Stimulated activated memory B cell treated with anti-CD40 and anti-IgM and Interleukin-4, amounts not matched to agents 10 μg/mL and 1 μg/mL and 100 μg/mL, for 72 hours (primary cell): ENCODE results near the gene TPT1.
"Not testable (repeated sequence)": the region's sequence is repeated elsewhere in the genome, so short reads cannot be mapped to it uniquely, and the experiment has no call there.

Source experiments
- ATAC-seq: fragments of 150-1000 bp; cut with Tn5 transposase; 2 replicates; pipeline ENCODE4 v1.10.0; 2021
- H3K27ac Mint-ChIP-seq: one replicate; pipeline ENCODE4 v1.8.0; 2022; ENCODE audit warnings: mild to moderate bottlenecking, mixed read lengths
- H3K27me3 Mint-ChIP-seq: one replicate; pipeline ENCODE4 v1.8.0; 2022; ENCODE audit warnings: mixed read lengths
- H3K36me3 Mint-ChIP-seq: one replicate; pipeline ENCODE4 v1.8.0; 2022; ENCODE audit warnings: mixed read lengths
- H3K4me1 Mint-ChIP-seq: one replicate; pipeline ENCODE4 v1.8.0; 2022; ENCODE audit warnings: mixed read lengths
- H3K4me3 Mint-ChIP-seq: one replicate; pipeline ENCODE4 v1.8.0; 2022; ENCODE audit warnings: mild to moderate bottlenecking, moderate library complexity, mixed read lengths
- H3K9me3 Mint-ChIP-seq: one replicate; pipeline ENCODE4 v1.8.0; 2022; ENCODE audit warnings: mixed read lengths

TPT1 gene

DNA sequence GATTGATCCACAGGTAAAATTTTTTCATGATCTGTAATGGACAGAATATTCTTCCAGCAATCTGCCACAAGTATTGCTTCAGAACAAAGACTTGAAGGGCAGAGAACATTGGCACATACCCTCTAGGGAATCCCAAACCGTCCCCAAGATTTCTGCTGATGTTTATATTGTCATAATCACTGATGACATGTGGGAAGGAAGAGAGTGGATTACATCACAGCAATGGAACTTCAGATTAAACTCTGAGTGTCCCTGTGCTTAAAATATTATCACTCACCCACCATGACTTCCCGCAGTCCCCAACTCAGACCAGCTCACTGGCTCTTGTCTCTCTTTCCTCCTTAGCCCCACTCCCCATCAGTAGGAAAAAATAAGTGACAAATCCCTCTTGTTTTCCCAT is 8.5 kb upstream of the TPT1 start:
- no peaks in the 10 kb centered on the region for H3K27me3 Mint-ChIP-seq
- H3K27ac Mint-ChIP-seq: peak overlapping the region; percentile 39
- H3K4me3 Mint-ChIP-seq: no peak overlapping the region
- H3K36me3 Mint-ChIP-seq: peaks cover 36% of the 10 kb centered on the region
- H3K9me3 Mint-ChIP-seq: no peaks in the 10 kb centered on the region
- H3K4me1 Mint-ChIP-seq: peaks cover 11% of the 10 kb centered on the region
- ATAC-seq: no peak

- H3K36me3 Mint-ChIP-seq: peaks cover 31% of the 10 kb centered on the region
- ATAC-seq, H3K4me3 Mint-ChIP-seq, H3K27me3 Mint-ChIP-seq, H3K27ac Mint-ChIP-seq, H3K9me3 Mint-ChIP-seq: not testable (repeated sequence)
- H3K4me1 Mint-ChIP-seq: peaks cover 24% of the 10 kb centered on the region
Observed at GRCh38 chr13:45344064-45344463, 3.1 kb upstream of the TPT1 start.

GRCh38 chr13:45343102-45343501 is 2.1 kb upstream of the TPT1 start:
- H3K9me3 Mint-ChIP-seq, H3K4me3 Mint-ChIP-seq, H3K27ac Mint-ChIP-seq, ATAC-seq, H3K27me3 Mint-ChIP-seq: not testable (repeated sequence)
- peaks cover 32% of the 10 kb centered on the region for H3K4me1 Mint-ChIP-seq
- peaks cover 39% of the 10 kb centered on the region for H3K36me3 Mint-ChIP-seq

DNA sequence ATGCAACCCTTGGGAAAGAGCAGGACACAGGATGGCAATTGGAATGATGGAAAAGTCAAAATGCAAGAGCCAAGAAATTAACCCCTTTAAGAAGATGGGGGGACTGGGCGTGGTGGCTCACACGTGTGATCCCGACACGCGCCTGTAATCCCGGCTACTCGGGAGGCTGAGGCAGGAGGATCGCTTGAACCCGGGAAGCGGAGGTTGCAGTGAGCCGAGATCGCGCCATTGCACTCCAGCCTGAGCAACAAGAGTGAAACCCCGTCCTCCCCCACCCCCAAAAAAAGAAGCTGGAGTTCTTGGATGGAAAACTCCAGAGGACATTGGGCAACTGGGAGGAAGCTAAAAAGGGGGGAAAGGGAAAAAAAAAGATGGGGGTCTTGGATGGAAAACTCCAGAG is 1.7 kb upstream of the TPT1 start:
- not testable (repeated sequence) for H3K9me3 Mint-ChIP-seq, H3K27me3 Mint-ChIP-seq, ATAC-seq
- peaks cover 37% of the 10 kb centered on the region for H3K4me1 Mint-ChIP-seq
- H3K36me3 Mint-ChIP-seq: peaks cover 38% of the 10 kb centered on the region
- H3K4me3 Mint-ChIP-seq: peak overlapping the region; percentile 89
- H3K27ac Mint-ChIP-seq: peak overlapping the region; percentile 90

DNA sequence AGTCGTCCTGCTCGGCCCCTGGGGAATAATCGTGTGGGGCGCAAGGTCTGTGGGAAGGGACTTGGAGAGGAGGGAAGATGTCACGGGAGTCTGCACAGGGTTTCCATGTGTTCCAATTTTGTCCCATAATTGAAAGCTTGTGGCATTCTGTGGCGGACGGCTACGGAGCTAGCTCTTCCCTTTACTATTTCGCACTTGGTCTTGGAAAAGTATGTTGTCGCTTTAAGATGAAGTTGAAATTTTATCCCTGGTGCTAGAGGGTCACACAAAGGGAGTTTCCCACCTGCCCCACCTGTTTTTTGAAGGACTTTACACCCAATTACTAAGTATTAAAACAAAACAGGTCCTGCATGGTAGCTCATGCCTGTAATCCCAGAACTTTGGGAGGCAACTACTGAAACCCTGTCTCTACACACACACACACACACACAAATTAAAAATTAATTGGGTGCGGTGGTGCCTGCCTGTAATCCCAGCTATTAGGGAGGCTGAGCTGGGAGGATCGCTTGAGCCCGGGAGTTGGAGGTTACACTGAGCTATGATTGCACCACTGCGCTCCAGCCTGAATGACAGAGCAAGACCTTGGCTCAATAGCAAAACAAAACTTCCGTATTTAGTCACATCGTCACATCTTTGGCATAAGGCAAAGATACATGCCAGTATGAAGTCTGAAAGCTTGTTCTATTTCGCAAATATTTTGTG is 967 bp upstream of the TPT1 start:
- Mint-ChIP-seq H3K36me3 (peaks cover 36% of the 10 kb centered on the region), H3K4me1 (peaks cover 42% of the 10 kb centered on the region), H3K27me3 (no peaks in the 10 kb centered on the region), H3K9me3 (no peaks in the 10 kb centered on the region), H3K27ac (peak overlapping the region; percentile 90), H3K4me3 (peak overlapping the region; percentile 89)
- ATAC-seq: no peak

- Mint-ChIP-seq H3K27me3 (no peaks in the 10 kb centered on the region), H3K9me3 (no peaks in the 10 kb centered on the region), H3K4me3 (peak overlapping the region; percentile 89), H3K36me3 (peaks cover 48% of the 10 kb centered on the region), H3K27ac (peak overlapping the region; percentile 90), H3K4me1 (peaks cover 56% of the 10 kb centered on the region)
- ATAC-seq: peak; percentile 70
Observed at GRCh38 chr13:45340422-45341033, 455 bp downstream of the TPT1 start.

DNA sequence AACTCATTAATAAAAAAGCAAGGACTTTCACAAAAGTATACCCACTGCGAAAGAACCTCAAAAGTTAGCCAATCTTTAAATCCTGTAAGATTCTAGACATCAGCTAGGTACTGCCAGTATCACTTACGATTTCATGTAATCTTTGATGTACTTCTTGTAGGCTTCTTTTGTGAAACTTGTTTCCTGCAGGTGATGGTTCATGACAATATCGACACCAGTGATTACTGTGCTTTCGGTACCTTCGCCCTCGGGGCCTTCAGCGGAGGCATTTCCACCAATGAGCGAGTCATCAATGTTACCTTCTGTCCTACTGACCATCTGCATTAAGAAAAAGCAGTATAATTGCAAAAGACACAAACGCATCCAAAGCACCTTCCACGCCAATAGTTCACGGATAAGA is 1.1 kb downstream of the TPT1 start:
- Mint-ChIP-seq H3K36me3 (peaks cover 53% of the 10 kb centered on the region), H3K27ac (peak overlapping the region; percentile 90), H3K4me3 (peak overlapping the region; percentile 89), H3K27me3 (no peaks in the 10 kb centered on the region), H3K9me3 (no peaks in the 10 kb centered on the region), H3K4me1 (peaks cover 63% of the 10 kb centered on the region)
- no peak for ATAC-seq

DNA sequence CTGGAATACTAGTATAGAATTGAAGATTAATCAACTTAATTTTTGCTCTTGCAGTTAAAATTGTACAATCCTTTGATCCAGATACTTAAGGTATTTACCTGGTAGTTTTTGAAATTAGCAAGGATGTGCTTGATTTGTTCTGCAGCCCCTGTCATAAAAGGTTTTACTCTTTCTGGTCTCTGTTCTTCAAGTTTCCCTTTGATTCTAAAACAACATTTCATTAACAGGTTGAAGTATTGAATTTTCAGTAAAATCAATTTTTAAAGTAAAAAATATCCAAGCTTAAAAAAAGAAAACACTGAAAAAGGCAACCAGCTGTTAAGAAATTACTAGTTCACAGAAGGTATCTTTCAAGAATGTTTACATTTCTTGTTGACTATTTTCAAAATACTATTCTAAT is 1.6 kb downstream of the TPT1 start:
- Mint-ChIP-seq H3K27ac (peak overlapping the region; percentile 90), H3K4me3 (peak overlapping the region; percentile 89), H3K4me1 (peaks cover 68% of the 10 kb centered on the region), H3K27me3 (no peaks in the 10 kb centered on the region), H3K9me3 (no peaks in the 10 kb centered on the region), H3K36me3 (peaks cover 53% of the 10 kb centered on the region)
- ATAC-seq: no peak

DNA sequence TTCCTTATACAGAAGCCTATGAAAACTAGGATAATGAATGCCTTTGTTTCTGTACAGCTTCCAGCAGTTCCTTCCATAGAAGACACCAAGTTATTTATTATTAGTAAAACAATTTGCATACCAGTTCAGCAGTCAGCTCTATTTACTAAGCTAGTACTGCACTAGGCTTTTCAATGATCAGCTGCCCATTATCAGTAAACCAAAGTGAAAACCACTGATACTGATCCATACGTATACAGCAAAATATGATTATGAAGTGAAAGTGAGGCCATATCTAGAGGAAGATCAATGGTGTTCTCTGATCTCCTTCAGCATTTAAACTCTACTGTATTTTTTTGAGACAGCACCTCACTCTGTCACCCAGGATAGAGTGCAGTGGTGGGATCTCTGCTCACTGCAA is 3.2 kb downstream of the TPT1 start:
- H3K9me3 Mint-ChIP-seq: no peaks in the 10 kb centered on the region
- no peak for ATAC-seq
- H3K36me3 Mint-ChIP-seq: peaks cover 62% of the 10 kb centered on the region
- no peak overlapping the region for H3K4me3 Mint-ChIP-seq
- peaks cover 82% of the 10 kb centered on the region for H3K4me1 Mint-ChIP-seq
- no peaks in the 10 kb centered on the region for H3K27me3 Mint-ChIP-seq
- no peak overlapping the region for H3K27ac Mint-ChIP-seq

GRCh38 chr13:45337395-45337794 is 3.6 kb downstream of the TPT1 start:
- H3K4me3 Mint-ChIP-seq: no peak overlapping the region
- no peak for ATAC-seq
- H3K4me1 Mint-ChIP-seq: peaks cover 81% of the 10 kb centered on the region
- H3K36me3 Mint-ChIP-seq: peaks cover 62% of the 10 kb centered on the region
- H3K27me3 Mint-ChIP-seq: no peaks in the 10 kb centered on the region
- H3K27ac Mint-ChIP-seq: no peak overlapping the region
- no peaks in the 10 kb centered on the region for H3K9me3 Mint-ChIP-seq

- Mint-ChIP-seq H3K4me3 (no peak overlapping the region), H3K4me1 (peaks cover 79% of the 10 kb centered on the region), H3K9me3 (no peaks in the 10 kb centered on the region), H3K36me3 (peaks cover 62% of the 10 kb centered on the region), H3K27ac (no peak overlapping the region), H3K27me3 (no peaks in the 10 kb centered on the region)
- no peak for ATAC-seq
Observed at GRCh38 chr13:45336025-45336800, 4.8 kb downstream of the TPT1 start.

DNA sequence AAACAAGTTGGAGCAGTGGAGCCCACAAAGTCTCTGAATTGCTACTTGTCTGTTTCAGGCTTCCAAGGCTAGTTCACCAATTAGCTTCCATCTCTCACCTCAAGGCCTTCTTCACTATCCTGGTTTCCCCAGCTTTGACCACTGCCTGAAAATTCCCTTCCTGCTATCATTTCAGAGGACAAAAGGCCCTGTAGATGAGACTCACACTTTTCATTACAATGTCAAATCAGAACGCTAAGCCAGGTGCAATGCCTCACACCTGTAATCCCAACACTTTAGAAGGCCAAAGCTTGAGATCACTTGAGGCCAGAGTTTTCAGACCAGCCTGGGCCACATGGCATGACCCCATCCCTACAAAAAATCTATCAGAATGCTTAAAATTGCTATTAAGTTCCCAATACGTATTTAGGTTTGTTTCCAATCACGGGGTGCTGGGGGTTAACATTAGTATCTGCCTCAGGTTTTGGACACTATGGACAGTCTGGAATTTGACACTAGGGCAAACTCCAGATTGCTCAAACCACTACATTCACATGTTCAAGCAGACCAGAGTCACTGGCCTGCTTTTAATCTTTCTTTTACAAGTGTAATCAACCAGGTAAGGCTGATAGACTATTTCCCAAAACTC is 5.5 kb downstream of the TPT1 start:
- Mint-ChIP-seq H3K9me3 (no peaks in the 10 kb centered on the region), H3K27ac (peak overlapping the region; percentile 52), H3K4me1 (peaks cover 86% of the 10 kb centered on the region), H3K27me3 (no peaks in the 10 kb centered on the region), H3K4me3 (no peak overlapping the region), H3K36me3 (peaks cover 62% of the 10 kb centered on the region)
- no peak for ATAC-seq

DNA sequence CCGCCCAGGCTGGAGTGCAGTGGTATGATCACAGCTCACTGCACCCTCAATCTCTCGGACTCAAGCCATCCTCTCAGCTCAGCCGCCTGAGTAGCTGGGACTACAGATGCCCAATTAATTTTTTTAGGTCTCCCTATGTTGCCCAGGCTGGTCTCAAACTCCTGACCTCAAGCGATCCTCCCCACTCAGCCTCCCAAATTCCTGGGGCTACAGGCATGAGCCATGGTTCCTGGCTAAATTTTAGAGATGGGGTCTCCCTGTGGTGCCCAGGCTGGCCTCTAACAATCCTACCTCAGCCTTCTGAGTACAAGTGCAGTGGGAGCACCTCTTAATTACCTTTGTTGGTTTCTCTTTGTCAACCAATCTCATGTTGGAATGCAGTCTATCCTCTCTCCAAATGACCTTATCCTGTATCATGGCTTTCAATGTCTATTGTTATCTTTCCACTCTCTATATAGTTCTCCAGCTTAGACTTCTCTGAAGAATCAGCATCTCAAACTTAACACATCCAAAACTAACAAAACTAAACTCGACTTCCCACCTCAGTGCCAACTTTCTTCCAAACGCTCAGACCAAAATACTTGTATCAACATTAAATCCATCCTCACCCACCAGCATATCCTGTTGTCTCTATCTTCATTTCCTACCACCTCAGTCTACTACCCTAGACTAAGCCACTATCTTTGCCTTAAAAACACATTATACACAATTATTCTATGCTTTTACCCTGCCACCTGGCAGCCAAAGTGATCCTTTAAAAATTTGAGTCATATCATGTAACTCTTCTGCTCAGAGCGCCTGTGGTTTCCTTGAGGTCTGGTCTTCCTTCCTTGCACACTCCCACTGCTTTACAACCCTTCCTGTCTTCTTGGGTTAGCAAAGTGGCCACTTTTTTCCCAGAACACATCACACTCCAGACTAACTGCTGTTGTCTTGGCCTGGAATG is 6.7 kb downstream of the TPT1 start:
- peak overlapping the region; percentile 52 for H3K27ac Mint-ChIP-seq
- no peak for ATAC-seq
- no peaks in the 10 kb centered on the region for H3K27me3 Mint-ChIP-seq
- H3K9me3 Mint-ChIP-seq: no peaks in the 10 kb centered on the region
- peaks cover 90% of the 10 kb centered on the region for H3K4me1 Mint-ChIP-seq
- peaks cover 53% of the 10 kb centered on the region for H3K36me3 Mint-ChIP-seq
- peak overlapping the region; percentile 7 for H3K4me3 Mint-ChIP-seq

GRCh38 chr13:45333251-45333976 is 7.6 kb downstream of the TPT1 start:
- Mint-ChIP-seq H3K4me1 (peaks cover 84% of the 10 kb centered on the region), H3K4me3 (no peak overlapping the region), H3K27ac (peak overlapping the region; percentile 52), H3K27me3 (no peaks in the 10 kb centered on the region), H3K9me3 (no peaks in the 10 kb centered on the region), H3K36me3 (peaks cover 45% of the 10 kb centered on the region)
- ATAC-seq: peak; percentile 41
